Stimulated activated CD4-positive, alpha-beta T cell treated with anti-CD3 and anti-CD28 coated beads, Interleukin-2, amount 100 ng/mL, for 48 hours (primary cell): ENCODE measurements around the gene CCNE1.
"Not testable (repeated sequence)": the region's sequence is repeated elsewhere in the genome, so short reads cannot be mapped to it uniquely, and the experiment has no call there.

Experiments used
- DNase-seq, 2 donors: peaks; one replicate each; pipeline ENCODE4 v3.0.0-alpha.2; 2020

The CCNE1 gene

DNA sequence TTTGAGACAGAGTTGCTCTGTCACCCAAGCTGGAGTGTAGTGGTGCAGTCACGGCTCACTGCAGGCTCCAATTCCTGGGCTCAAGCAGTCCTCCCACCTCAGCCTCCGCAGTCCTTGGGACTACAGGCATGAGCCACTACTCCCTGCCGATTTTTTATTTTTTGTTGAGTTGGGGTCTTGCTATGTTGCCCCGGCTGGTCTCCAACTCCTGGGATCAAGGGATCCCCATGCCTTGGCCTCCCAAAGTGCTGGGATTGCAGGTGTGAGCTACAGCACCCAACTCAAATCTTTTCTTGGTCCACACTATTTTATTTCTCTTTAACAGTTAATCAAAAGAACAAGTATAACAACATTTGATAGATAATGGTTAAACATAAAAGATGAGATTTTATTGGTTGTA, 7.5 kb downstream of the CCNE1 start:
- no peak for DNase-seq

DNA sequence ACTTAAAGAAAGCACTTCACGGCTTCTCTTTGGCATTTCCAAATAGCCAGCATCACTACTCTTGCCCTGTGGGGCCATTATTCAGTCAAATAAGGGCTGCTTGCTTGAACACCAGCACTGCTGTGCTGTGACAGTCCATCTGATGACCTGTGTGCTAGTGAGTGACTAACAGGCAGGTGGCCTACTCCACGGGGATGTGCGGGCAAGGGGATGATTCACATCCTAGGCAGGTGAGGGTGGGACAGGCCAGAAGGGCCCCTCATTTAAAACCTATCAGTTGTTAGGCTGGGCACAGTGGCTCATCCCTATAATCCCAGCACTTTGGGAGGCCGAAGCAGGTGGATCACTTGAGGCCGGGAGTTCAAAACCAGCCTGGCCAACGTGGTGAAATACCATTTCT, 8.2 kb downstream of the CCNE1 start:
- no peak for DNase-seq

- no peak for DNase-seq
These were observed 12.0 kb downstream of the CCNE1 start for GRCh38 chr19:29823581-29824330.

- not testable (repeated sequence) for DNase-seq
These were observed 13.5 kb downstream of the CCNE1 start for GRCh38 chr19:29825263-29825662.

DNA sequence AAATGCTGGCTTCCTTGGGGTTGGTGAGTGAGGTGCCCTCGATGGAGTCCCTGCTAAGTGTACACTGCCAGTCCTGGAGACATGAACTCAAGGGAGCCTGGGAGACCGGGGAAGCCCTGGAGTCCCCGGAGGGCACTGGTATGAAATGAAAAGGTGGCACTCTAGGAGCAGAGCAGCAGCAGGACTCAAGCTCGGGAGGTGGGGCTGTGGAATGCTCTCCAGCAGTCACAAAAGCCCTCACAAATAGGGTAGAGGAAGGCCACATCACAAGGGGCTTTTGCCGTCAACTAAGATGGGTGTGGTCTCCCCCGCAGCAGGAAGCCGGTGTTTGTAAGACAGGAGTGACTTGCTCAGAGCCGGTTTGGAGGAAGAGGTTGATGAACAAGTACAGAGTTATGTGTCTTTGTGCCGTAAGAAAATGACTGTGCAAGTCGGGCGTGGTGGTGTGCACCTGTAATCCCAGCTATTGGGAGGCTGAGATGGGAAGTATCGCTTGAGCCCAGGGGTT, 19.3 kb downstream of the CCNE1 start:
- DNase-seq: peak; percentile 37 to 39

- no peak for DNase-seq
These were observed 19.9 kb downstream of the CCNE1 start for GRCh38 chr19:29831686-29832085.

DNA sequence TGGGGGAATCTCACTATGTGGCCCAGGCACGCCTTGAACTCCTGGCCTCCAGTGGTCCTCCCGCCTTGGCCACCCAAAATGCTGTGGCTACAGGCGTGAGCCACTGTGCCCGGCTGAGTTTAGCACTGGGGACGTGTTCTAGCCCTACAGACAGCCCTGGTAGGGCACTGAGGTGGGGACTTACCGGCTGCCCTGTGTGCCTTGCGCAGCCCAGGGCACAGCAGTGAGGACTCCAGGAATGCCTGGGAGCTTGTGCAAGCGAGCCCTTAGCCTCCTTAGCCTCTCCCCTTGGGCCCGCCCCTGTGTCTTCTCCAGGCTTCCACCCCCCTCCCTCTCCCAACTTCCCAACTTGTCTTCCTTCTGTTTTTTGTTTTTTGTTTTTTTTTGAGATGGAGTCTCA, 21.0 kb downstream of the CCNE1 start:
- DNase-seq: no peak

GRCh38 chr19:29833614-29834261, 21.9 kb downstream of the CCNE1 start:
- no peak for DNase-seq

DNA sequence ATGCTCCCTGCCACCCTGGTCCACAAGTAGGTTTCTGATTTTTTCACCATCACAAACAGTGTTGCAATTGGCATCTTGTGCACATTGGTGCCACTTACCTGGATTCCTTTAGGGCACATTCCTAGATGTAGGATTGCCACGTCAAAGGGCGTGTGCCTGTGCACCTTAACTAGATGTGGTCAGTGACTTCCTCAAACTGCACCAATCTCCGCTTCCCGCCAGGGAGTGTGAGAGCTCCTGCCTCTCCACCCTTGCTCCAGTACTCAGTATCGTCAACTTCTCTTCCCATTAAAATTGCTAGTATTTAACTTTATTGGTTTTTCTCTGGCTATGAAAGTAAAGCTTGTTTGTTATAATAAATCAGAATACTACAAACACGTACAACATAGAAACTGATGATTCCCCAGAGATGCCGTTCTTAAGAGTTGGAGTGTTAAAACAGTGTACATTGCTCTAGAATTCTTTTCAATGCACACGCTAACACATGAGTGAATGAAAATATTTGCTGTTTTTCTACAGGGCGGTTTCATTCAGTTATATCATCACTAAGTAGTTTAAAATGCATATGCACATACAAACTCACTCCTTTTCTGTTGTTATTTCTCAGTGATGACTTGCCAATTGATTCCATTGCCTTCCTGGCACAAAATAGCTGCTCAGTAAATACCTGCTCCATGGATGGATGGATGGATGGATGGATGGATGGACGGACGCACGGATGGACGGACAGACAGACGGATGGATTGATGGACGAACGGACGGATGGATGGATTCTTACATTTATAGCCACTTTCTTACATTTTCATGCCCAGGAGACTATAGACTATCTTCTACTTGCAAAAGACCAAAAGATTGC, 23.4 kb downstream of the CCNE1 start:
- no peak for DNase-seq

GRCh38 chr19:29836409-29836825, 24.6 kb downstream of the CCNE1 start:
- DNase-seq: peak in 1 of 2 donors; percentile 31

DNA sequence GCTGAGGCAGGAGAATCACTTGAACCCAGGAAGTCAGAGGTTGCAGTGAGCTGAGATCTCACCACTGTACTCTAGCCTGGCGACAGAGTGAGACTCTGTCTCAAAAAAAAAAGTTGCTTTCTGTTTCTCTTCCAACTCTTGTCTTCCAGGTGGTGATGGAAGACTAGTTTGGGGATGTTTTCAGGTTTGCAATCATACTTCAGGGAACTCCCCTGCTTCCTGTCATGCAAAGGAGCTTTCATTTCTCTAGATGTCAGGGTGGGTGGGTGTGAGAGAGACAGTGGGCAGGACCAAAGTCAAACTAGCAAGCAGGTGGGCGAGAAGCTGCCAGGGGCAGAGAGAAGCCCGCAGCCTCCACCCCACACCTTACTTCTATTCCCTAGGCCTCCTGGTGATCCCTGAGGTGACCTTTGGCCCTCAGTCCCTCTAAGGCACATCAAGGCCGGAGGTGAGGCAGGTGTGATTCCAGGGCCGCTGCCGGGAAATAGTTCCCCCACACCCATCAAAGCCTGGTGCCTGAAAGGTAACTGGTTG, 25.7 kb downstream of the CCNE1 start:
- DNase-seq: peak; percentile 34 to 42

- DNase-seq: no peak
These were observed 26.2 kb downstream of the CCNE1 start for GRCh38 chr19:29837996-29838395.

- DNase-seq: no peak
These were observed 28.5 kb downstream of the CCNE1 start for GRCh38 chr19:29840066-29840950.

GRCh38 chr19:29841209-29841558, 29.4 kb downstream of the CCNE1 start:
- DNase-seq: no peak

DNA sequence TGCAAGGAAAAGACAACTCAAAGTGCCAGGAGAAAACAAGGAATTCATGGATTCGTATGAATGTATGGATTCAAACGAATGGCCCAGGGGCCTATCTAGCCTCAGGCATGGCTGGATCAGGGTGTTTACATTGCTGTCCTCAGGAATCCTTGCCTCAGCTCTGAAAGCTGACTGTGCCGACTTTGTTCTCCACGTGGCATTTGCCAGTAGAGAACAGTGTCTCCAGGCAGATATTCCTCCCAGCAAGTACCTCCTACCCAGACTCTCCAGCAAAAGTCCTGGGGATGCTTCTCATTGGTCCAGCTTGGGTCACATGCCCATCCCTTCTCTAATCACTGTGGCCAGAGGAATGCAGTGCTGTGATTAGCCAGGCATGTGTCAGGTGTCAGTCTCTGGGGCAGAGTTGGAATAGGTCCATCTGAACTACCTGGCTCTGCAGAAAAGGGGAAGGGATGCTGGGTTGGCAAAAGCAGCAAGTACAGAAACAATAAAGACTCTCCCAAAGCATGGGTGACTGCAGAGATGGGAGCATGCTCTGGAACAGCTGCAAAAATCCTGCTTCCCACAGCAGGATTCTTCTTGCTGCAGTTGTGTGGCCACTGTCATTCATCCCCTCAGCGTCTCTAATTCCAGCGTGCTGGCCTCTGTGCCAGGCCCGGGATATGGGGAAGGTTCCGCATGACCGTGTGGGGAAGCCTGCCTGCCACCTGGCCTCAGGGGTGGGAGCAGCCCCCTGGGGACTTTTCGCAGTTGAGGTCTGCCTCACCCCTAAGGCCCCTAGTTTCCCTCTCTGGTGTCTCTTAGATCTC, 30.0 kb downstream of the CCNE1 start:
- DNase-seq: no peak

GRCh38 chr19:29842471-29843179, 30.8 kb downstream of the CCNE1 start:
- no peak for DNase-seq

DNA sequence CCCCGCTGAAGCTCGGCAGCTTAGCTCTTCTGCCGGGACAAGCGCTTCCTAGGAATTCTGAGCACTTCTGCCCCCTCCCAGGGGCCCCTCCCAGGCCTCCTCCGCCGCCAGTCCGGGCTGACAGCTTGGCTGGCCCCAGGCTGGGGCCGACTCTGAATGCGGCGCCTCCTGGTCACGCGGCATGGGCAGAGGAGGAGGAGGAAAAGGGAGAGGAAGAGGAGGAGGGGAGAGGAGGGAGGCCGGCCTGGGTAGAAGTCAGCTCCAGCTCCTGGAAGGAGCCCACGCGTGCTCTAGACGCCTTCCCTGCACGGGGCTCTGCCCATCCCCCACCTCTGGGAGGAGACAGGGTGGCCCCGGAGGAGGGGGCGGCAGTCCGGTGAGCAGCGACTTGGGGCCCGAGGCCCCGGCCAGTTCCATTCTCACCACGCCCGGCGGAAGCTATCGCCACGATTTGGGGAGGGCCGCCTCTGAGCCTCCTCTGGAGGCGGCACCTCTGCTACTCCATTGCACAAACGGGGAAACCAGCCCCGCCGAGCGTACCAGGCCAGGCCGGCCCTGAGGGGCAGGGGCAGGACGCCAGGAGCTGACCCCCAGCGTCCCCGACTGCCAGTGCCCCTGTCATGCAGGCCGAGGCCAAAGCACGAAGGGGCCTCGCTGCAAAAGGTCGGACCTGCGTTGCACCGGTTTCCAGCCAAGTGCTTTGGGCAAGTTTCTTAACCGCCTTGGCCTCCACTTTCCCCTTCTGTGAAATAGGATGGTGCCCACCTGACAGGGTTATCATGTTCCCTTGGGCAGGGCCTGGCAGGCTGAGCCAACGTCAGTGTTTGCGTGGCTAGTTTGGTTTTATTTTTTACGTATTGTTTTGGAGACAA, 31.6 kb downstream of the CCNE1 start:
- DNase-seq: no peak

DNA sequence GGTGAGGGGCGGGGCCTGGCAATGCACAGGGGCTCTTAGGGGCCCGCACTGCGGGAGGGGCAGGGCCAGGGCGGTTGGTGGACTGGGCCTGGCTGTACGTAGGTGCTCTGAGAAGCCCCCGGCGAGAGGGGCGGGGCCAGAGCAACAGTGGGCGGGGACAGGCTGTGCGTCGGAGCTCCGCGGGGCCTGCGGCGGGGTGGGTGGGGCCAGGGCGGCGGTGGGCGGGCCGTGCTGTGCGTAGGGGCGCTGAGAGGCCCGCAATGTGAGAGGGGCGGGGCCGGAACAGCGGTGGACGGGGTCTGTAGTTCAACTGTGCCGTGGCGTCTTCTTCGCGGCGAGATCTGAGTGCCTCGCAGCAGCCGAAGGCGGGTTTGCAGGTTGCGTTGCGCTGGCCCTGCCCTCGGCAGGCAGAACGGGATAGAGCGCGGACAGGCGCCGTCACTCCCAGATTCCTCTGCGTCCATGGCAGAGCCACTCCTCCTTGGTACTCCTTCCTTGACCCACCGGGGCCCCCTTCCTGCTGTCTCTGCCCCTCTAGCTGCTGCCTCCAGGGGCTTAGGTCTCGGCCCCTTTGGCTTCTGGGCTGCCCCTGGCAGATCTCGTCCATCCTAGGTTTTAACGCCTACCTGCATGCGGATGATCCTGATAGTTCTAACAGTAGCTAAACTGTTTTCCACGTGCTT, 33.2 kb downstream of the CCNE1 start:
- DNase-seq: peak; percentile 93 to 95
